GM19438 (cell line): ENCODE measurements around the gene GSE1.
"Not testable (repeated sequence)": the region's sequence is repeated elsewhere in the genome, so short reads cannot be mapped to it uniquely, and the experiment has no call there.

Experiments used
- ATAC-seq: cut with Tn5 transposase; IDR thresholded peaks from one replicate; pipeline ENCODE4 v1.9.1; 2021; ENCODE audit warnings: low read depth; ENCODE audit not compliant: unreplicated experiment

GSE1 gene

DNA sequence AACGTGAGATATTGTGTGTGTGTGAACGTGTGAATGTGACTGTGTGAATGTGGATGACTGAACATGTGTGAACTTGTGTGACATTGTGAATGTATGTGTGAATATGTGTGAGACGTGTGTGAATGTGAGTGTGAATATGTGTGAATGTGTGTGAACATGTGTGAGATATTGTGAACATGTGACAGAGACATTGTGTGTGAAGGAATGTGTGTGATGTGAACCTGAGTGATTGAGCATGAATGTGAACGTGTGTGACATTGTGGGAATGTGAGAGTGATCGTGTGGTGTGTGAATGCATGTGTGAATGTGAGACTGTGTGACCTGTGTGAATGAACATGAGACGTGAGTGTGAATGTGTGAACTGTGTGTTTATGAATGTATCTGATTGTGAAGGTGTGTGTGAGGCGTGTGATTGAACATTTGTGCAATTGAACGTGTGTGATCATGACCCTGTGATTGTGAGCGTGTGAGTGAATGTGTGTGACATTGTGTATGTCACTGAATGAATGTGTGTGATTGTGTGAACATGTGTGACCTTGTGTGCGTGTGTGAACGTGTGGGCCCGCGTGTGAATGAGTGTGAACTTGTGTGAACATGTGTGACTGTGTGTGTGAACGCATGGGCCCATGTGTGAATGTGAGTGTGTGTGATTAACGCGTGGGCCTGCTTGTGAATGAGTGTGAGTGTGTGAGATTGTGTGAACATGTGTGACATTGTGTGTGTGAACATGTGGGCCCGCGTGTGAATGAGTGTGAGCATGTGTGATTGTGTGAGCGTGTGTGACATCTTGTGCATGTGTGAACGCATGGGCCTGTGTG lies 23.2 kb upstream of the GSE1 start:
- no peak for ATAC-seq

DNA sequence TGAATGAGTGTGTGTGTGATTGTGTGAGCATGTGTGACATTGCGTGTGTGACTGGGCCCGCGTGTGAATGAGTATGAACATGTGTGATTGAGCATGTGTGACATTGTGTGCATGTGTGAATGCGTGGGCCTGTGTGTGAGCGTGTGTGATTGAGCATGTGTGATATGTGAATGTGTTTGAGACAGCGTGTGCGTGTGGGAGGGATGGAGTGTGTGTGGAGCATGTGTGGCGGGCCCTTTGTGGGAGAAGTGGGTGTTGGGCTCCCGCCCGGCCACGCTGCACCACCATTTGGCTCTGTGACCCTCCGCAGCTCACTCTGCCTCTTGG lies 22.7 kb upstream of the GSE1 start:
- no peak for ATAC-seq

DNA sequence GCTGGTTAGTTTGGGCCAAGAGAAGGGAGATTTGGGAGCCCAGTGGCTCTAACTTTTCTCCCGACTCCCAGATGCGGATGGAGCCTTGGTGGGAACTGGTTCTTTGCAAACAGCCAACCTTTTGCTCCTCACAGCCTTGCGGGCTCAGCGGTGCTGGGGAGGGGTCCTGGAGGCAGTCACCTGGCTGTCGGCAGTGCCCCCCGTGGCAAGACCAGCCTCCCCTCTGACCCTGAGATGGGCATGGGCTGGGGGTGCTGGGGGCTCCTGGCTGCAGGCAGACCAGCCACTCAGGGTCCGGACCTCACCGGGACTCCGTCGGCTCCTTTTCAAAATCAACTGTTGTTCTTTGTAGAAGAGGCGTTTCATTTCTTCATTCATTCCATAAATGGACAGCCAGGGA lies 21.7 kb upstream of the GSE1 start:
- no peak for ATAC-seq

DNA sequence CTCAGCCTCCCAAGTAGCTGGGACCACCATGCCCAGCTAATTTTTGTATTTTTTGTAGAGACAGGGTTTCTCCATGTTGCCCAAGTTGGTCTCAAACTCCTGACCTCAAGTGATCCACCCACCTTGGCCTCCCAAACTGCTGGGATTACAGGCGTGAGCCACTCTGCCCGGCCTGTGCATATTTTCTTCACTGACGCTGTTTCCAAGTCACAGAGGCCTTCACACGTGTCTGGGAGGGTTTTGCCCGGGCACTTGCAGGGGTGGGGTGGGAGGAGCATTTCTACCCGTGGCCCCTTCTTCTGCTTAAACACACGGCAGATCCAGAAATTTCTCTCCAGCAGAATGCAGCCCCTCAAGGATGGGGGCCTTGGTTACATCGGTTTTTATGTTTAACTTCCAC lies 20.8 kb upstream of the GSE1 start:
- not testable (repeated sequence) for ATAC-seq

DNA sequence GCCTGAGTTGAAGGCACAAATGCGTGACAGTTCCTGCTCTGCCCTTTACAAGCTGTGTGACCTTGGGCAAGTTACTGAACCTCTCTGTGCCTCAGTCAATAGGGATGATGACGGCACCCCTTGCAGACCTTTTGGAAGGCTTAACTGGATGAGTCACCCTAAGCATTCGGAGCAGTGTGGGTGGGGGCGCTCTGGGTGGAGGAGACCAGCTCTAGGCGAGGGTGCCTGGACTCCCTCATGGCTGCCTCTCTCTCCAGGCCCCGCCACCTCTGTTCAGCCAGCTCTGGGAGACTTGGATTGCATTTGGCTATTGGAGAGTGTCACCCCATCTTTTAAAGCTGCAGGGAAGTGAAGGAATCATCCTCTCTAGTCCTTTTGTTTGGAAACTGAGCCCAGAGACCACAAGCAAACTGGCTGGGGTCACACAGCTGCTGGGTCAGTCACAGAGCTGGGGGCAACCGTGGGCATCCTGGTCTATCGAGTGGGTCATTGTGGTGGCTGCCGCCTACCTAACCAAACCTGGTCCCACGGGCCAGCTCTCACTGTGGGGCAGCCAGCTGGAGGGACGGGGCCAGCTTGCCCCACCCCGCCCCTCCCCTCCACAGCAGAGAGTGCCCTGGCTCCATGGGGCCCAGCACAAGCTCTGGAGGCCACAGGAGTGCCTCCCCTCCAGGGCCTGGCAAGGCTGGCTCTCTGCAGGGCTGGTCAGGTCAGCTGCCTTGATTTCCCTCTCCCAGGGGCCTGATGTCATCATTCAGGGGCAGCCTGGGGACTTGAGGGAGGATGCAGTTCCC lies 20.2 kb upstream of the GSE1 start:
- ATAC-seq, result no peak

DNA sequence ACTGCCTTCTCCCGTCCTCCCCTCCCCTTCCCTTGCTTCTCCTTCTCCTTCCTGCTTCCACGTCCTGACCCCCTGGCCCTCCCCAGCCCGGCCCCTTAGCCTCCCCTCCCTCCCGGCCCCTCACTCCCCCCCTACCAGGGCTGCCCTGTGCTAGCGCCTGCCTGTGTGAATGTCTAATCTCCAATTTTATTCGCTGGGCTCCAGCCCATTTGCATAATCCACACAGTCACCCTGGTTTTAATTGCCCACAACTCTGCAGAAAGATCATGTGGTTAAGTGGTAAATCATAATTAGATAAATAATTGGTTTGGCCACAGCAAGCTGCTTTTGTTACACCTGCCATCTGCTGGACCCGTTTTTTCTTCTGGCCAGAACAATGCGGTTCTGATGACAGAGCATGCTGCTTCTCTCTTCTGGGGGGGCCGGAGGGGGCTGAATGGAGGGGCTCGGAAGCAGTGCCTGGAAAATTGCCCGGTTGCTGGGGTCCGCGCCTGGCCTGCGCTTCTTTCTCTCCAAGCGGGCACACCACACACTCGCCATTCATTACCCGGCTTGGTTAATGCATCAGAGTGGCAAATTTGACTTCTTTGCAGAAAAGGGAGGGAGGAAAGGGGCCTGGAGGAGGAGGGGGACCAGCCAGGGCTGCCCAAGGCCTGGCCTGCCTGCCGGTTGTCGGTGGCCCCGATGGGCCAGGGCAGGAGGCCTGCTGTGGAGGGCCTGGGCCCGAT lies 19.5 kb upstream of the GSE1 start:
- no peak for ATAC-seq

DNA sequence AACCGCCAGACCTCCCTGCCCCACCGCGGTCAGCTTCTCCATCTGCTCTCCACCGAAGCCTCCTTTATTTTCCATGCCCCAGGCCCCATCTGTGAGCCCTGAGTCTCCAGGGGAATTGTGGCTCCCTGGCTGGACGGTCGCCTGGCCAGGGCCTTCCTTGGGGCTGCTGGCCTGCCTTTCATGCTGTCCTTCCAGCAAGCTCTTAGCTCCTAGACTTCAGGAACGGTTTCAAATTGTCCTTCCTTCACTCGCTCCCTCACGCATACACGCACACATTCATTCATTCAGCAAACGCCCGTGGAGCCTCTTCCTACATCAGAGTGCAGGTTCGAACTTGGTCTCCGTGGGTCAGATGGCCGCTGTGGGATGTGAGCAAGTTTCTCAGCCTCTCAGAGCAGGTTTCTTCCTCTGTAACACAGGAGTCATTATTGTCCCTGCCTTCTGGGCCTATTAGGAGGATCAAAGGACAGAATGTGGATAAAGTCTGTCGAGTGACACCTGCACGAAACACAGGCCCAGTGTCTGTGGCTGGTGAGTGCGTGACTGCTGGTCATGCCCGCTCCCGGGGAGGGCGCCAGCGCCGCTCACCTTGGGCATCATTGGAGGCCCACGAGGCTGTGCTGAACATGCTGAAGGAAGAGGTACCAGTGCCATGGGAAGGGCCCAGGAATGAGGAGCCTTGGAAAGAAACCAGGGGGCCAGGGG lies 18.7 kb upstream of the GSE1 start:
- no peak for ATAC-seq

DNA sequence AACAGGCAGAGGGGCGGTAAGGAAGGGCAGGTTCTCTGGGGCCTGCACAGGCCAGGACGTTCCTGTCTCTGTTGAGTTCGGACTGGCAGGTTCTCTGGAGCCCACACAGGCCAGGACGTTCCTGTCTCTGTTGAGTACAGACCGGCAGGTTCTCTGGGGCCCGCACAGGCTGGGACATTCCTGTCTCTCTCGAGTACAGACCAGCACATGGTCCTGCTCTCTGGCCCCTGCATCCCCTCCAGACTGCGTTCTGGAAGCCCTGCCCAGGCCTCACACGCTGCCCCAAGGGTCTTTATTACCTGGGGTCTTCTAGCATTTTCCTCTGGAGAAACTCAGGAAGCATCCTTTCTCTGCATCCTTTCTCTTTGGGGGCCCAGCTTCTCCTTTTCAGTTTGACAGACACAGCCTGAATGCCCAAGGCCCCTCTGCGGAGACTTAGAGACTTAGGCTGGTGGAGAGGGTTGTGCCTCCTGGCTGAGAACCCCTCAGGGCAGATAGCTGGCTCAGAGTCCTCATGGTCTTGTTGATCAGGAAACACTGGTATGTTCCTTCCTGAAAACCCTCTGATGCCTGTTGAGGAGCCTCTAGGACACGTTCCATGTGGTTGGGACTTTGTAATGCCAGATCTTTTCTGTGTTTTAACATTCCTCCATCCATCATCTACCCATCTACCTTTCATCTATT lies 18.0 kb upstream of the GSE1 start:
- no peak for ATAC-seq

DNA sequence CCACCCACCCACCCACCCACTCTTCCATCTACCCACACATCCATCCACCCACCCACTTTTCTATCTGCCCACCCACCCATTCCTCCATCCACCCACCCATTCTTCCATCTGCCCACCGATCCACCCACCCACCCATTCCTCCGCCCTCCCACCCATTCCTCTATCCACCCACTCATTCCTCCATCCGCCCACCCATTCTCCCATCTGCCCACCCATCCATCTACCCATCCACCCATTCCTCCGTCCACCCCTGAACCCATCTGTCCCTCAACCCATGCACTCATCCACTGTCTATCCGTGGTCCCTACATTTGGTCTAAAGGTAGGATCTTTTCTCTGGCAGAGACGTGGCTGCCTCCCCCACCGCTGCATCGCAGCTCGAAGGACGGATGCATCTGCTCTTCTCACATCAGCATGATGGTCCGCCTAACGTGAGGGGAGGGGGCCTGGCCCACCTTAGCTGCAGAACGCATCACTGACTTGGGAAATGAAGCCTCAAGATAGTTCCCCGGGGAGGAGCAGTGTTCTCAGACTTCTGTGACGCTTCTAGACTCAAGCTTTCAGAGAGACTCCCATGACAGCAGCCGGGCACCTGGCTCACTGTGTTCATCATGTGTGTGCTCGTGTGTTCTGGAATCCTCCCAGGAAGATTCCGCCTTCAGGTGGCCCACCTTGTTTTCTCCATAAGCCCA lies 17.2 kb upstream of the GSE1 start:
- ATAC-seq, result no peak

DNA sequence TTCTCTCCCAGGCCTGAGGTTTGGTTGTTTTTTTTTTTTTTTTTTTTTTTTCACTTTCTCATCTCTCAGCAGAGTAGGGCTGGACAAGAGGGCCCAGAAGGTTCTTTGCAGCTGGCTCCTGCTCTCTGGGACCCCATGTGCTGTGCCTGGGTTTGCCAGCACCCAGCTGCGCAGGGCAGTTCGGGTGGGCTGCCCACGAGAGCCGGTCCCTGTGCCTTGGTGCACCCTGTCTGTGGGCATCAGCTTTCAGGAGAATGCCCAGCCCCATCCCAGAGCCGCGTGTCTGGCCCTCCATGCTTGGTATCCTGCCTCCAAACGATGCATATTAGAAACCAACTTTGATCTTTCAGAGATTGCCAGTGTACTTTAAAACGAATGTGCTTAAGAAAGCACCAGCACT lies 15.0 kb upstream of the GSE1 start:
- no peak for ATAC-seq

DNA sequence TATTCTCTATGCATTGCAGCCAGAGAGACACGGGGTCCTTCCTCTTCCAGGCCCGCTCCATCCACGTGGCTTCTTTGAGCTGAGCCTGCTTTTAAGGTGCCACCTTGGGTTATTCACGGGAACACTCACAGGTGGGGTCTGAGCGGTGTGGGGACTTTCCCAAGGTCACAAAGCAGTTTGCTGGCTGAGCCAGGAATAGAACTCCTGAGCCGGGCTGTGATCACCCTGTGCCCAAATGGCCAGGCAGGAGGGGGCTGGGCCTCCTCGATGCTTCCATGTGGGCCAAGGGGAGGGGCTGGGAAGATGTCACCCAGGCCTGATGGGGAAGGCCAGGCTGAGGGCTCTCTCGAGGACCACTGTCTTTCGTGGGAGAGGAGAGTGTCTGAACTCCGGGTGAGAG lies 13.0 kb upstream of the GSE1 start:
- no peak for ATAC-seq

DNA sequence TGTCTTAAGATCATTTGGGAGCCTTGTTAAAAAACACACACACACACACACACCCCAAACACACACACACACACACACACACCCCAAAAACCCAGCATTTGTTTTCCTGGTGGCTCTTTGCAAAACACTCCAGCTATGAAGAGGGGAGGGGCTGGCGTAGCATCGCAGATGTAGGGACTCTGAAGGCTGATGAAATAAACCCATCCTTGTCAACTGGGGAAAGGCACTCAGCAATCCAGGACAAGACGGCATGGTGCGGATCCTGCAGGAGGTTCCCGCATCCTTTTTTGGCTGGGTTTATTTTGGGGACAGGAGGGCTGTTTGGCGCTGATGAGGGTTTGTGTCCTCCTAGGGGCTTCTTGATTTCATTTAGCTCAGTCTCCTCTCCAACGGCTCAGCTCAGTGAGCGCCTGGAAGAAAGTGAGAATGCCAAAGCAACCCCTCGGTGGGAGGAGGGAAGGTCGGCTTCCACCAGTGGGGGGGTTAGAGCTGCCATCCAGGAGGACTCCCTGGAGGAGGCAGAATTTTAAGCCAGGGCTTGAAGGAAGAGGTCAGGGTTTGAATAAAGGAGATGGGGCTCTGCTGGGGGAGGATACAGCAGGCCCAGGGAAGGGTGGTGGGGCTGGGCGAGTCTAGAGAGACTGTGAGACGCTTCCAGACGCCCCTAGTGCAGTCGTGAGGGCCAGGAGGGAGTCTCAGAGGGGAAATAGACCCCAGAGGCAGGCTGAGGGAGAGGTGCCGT lies 12.4 kb upstream of the GSE1 start:
- no peak for ATAC-seq

DNA sequence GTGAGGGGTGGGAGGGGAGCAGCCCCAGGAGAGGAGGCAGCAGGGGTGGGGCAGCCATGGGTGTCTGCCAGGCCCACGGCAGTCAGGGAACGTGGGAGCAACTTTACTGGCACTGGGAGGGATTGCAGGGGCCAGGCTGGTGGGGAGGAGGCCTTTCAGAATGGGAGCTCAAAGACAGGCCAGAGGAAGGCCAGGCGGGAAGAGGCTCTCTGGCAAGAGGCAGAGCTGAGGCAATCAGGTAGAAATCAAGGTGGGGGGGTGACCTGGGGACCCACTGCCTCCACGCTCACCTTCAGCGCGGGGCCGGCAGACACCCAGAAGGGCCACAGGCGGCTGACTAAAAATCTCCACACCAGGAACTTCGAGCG lies 11.9 kb upstream of the GSE1 start:
- no peak for ATAC-seq

DNA sequence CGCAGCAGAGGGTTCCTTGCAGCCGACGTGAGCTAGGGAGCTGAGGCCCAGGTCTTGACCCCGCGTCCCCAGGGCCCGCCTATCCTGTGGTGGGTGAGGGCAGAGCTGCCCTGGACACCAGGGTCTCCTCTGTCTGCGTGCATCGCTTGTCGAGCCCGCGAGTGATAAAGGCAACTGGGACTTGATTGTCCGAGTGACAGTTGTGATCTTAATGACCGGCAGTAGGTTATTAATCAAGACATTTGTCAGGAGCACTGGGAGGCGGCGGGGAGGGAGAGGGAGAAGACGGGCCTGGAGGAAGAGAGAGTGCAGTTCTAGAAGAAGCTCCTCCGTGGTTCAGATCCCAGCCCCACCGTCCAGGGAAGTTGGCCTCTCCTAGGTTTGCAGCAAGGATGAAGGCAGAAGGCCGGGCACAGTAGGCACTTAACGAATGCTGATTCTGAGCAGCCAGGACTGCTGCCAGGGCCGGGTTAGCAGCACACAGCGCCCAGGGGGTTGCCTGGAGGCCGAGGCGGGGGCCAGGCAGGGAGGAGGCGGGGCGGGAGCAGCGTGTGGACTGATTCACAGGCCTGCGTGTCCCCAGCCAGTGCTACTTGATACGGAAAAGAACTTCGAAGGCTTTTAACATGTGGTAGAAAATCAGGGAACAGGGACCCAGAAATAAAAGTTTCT lies 11.3 kb upstream of the GSE1 start:
- no peak for ATAC-seq

DNA sequence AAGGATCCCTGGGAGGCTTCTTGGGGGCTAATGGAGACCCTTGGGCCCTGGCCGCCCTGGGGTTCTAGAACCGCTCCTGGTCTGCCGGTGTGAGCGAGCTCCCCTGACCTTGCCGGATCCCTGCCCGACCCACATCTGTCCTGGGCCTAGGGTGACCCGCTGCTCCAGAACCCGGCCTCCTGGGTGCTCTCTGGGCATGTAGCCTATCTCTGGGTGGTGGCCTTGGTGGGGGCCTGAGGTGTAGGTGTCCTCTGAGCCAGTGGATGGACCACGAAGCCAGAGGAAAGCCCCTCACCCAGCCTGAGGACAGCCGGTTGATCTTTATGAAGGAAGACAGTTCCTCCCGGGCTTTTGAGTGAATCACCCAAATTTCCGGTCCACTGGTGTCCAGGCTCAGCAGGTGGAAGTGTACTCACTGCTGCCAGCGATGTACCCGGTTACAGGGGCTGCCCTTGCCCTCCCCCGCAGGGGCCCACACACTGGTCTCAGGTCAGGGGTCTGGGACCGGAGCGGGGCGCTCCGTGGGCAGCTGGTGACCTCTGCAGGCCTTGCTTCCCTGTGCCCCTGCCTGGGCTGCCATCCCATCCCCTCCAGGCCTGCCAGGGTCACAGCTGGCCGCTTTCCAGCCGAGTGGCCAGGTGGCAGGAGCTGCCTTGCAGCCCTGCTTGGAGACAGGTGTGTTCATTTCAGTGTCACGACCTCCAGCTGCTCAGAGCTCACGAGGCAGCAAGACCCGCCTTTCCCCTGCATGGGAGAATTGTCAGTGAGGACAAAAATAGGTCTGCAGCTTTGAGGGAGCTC lies 10.5 kb upstream of the GSE1 start:
- no peak for ATAC-seq

DNA sequence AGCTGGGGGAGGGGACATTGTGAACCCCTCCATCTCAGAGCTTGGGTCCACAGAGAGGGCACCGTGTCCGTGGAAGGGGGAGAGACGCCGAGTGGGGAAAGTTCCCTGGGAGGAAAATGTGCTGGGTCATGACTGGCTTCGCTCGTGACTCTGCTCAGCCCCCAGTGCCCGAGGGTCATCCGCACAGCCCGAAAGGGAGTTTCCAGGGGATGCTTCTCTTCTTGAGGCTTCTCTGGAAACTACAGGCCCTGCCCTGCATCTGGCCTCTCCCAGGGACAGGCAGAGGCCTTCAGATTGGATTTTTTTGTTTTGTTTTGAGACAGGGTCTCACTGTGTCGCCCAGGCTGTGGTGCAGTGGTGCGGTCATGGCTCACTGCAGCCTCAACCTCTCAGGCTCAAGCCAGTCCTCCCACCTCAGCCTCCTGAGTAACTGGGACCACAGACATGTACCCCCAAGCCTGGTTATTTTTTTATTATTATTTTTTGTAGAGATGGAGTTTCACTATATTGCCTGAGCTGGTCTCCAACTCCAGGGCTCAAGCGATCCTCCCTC lies 9.8 kb upstream of the GSE1 start:
- ATAC-seq, result no peak

DNA sequence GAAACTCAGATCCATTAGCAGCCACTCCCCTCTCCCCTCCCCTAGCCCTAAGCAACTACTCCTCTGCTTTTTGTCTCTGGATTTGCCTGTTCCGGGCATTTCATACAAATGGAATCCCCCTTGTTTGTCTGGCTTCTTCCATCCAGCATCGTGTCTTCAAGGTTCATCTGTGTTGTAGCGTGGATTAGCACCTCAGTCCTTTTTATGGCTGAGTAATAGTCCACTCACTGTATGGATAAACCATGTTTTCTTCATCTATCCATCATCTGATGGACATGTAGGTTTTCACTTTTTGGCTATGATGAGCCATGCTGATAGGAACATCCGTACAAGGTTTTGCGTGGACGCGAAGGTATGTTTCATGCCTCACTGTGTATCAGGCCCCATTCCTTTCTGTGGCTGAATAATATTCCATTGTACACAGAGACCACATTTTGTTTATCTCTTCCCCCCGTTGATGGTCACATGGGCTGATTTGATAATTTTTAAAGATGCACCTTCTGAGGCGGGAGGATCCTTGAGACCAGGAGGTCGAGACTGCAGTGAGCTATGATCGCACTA lies 8.9 kb upstream of the GSE1 start:
- no peak for ATAC-seq
